ENCODE results near the gene INSR.
"Not testable (repeated sequence)": the region's sequence is repeated elsewhere in the genome, so short reads cannot be mapped to it uniquely, and the experiment has no call there.

INSR gene

DNA sequence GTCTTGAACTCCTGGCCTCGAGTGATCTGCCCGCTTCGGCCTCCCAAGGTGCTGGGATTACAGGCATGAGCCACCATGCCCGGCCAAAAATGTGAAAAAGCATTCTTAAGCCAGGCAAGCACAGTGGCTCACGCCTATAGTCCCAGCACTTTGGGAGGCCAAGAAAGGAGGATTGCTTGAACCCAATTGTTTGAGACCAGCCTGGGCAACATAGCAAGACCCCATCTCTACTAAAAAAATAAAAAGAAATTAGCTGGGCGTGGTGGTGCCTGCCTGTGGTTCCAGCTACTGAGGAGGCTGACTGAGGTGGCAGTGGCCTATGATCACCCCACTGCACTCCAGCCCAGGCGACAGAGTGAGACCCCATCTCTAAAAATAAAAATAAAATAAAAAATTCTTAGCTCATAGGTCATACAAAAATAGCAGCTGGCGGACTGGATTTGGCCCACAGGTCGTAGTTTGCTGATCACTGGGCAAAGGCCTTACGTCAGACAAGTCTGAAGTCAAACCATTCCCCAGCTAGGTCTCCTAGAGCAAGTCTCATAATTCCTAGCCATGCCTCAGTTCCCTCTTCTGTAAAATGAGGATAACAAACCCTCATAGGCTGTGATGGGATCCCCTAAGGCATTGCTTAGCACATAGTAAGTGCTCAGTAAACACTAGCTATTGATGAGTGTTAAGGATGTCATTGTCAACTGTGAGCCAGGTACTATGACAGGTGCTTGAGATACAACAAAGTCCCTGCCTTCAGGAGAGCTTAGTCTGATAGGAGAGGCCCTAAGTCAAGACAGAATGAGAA, 36.0 kb downstream of the INSR start:
- DNase-seq (ENCODE audit: low read depth in 2 of 2, low spot score in 1 of 2), result no peak

DNA sequence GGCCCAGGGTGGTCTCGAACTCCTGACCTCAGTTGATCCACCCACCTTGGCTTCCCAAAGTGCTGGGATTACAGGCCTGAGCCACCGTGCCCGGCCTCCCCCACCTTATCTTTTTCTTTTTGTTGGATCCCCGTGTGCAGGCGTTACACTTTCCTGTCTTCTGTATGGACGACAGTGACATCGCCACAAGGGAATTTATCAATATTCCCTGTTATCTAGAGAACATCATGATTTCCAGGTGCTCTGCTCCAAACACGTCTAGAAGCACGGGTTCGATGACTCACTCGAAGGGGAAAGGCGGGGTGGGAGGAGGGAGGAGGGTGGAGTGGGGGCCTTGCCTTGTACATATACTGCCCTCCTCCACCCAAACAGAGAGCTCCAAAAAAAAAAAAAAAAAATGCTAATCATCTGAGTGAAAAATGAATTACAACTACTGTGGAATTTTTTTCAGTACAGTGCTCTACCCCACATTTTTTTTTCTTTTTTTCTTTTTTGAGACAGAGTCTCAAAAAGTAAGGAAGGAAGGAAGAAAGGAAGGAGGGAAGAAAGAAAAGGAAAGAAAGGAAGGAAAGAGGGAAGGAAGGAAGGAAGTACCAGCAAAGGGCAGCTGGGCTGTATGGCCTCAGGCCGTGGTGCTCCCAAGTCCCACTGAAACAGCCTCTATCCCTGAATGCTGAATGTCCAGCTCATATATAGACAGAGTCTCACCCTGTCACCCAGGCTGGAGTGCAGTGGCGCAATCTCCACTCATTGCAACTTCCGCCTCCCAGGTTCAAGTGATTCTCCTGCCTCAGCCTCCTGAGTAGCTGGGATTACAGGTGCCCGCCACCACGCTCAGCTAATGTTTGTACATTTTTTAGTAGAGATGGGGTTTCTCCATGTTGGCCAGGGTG, 36.8 kb downstream of the INSR start:
- no peak for DNase-seq (ENCODE audit: low read depth in 2 of 2, low spot score in 1 of 2)

GRCh38 chr19:7255631-7256030, 38.6 kb downstream of the INSR start:
- DNase-seq (ENCODE audit: low read depth in 2 of 2, low spot score in 1 of 2), result no peak

GRCh38 chr19:7255119-7255518, 39.1 kb downstream of the INSR start:
- no peak for DNase-seq (ENCODE audit: low read depth in 2 of 2, low spot score in 1 of 2)

DNA sequence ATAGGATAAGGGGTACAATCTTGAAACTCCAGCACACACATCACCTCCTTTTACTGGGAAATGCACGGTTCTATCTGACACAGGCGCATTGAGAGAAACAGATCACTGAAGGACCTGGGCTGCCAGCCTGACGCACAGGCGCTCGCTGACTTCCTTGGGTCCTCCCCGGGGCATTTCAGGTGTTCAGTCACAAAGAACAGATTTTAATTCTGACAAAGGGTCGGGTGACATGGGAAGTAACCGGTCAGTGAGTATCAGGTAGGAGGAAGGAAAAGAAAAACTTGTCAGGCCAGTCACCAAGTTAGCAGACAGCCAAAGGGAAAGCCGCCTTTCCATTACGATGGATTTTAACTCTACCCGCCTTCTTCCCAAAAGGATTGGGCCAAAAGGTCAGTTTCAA, 39.6 kb downstream of the INSR start:
- DNase-seq (ENCODE audit: low read depth in 2 of 2, low spot score in 1 of 2), result no peak

DNA sequence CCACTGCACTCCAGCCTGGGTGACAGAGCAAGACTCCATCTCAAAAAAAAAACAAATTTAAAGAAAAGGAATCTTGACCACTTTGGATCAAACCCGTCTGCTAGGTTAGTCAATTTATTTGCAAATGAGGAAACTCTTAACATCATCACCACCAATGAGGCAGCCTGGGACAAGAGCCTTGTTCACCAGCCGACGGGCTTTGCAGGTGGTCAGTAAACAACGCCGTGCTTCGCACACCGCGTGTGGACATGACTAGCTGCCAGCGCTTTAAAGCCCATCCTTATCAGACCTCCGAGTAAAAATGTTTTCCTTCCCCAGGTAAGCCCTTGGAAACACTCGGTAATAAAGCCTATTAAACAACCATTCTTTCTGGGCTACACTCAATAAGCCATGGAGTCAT, 41.9 kb downstream of the INSR start:
- no peak for DNase-seq (ENCODE audit: low read depth in 2 of 2, low spot score in 1 of 2)

DNA sequence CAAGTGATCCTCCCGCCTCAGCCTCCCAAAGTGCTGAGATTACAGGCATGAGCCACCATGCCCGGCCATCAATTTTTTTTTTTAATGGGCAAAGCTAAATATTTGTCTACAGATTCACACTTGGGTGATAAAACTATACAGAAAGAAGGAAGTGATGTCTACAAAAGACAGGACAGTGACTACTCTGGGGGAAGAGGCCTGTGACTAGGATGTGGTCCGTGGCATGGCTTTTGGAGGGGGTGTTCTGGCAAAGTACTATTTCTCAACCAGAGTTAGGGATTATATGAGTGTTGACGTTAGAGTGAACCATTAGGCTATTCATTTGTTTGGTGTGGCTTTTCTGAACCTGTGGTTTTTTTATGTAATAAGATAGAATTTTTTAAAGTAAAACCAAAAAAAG, 42.7 kb downstream of the INSR start:
- DNase-seq (ENCODE audit: low read depth in 2 of 2, low spot score in 1 of 2), result no peak

DNA sequence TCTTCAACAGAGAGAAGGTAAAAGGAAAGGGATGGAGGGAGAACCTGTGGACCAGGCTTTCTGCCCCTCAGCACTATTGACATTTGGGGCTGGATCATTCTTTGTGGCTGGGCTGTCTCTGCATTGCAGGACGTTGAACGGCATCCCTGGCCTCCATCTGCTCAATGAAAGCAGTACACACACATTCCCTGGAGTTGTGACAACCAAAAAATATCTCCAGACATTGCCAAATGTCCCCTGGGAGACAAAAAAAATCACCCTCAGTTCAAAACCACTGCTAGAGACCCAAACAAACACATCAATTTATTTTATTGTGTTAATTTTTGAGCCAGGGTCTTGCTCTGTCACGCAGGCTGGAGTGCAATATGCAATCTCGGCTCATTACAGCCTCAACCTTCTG, 43.3 kb downstream of the INSR start:
- no peak for DNase-seq (ENCODE audit: low read depth in 2 of 2, low spot score in 1 of 2)

DNA sequence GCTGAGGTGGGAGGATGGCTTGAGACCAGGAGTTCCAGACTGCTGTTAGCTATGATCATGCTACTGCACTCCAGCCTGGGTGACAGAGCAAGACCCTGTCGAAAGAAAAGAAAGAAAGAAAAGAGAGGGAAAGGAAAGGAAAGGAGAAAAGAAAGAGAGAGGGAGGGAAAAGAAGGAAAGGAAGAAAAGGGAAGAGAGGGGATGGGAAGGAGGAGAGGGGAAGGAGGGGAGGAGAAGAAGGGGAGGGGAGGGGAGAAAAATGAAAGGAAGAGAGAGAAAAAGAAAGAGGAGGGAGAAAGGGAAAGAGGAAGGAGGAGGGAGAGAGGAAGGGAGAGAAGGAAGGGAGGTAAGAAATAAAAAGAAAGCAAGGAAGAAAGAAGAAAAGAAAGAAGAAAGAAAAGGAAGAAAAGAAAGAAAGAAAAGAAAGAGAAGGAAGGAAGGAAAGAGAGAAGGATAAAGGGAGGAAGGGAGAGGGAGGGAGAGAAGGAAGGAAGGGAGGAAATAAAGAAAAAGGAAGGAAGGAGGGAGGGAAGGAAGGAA, 44.1 kb downstream of the INSR start:
- DNase-seq (ENCODE audit: low read depth in 2 of 2, low spot score in 1 of 2), result no peak

- DNase-seq (ENCODE audit: low read depth in 2 of 2, low spot score in 1 of 2), result no peak
Observed at GRCh38 chr19:7247155-7247554, 47.1 kb downstream of the INSR start.

DNA sequence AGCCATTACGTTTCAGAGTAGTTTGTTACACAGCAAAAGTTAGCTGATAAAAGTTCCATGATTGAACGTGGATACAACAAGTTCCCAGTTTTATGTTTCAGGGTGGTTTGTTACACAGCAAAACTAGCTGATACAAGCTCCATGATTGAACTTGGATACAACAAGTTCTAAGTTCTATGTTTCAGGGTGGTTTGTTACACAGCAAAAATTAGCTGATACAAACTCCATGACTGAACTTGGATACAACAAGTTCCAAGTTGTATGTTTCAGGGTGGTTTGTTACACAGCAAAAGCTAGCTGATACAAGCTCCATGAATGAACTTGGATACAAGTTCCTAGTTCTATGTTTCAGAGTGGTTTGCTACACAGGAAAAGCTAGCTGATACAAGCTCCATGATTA, 47.6 kb downstream of the INSR start:
- DNase-seq (ENCODE audit: low read depth in 2 of 2, low spot score in 1 of 2), result no peak

DNA sequence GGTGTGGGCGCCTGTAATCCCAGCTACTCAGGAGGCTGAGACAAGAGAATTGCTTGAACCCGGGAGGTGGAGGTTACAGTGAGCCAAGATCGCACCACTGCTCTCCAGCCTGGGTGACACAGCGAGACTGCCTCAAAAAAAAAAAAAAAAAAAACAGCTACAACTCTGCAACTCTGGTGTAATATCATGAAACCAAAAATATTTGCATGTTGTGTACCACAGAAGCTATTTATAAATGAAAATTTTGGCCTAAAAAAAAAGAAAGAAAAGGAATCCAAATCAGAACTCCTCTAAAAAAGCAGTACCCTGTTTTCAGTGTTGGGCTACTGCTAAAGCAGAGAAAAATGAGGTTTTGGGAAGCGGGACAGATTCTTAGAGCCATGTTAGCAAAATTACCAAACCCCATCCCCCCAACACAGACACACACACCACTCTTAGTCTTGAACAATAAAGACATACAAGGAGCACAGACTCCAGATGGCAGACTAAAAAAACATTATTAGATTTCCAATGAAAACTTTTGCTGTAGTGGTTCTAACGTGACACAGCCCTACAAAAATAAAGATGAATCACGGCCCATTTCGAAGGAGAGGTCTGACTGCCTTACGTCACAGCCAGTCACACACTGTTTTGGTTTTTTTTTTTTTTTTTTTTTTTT, 51.5 kb downstream of the INSR start:
- DNase-seq (ENCODE audit: low read depth in 2 of 2, low spot score in 1 of 2), result no peak

DNA sequence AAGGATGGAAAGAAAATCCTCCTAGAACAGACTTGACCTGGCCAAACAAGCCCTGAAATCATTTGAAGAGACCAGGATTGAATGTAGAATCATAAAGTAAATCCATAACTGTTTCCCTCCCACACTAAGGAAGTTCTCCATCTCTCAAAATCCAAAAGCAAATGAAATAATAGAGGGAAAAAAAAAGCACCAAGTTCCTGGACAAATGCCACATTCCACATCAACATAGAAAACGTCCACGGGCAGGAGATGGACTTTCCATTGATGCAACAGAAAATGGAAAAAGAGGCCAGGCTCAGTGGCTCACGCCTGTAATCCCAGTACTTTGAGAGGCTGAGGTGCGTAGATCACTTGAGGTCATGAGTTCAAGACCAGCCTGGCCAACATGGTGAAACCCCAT, 56.2 kb downstream of the INSR start:
- DNase-seq (ENCODE audit: low read depth in 2 of 2, low spot score in 1 of 2), result no peak

GRCh38 chr19:7236153-7236552, 58.1 kb downstream of the INSR start:
- no peak for DNase-seq (ENCODE audit: low read depth in 2 of 2, low spot score in 1 of 2)

- DNase-seq (ENCODE audit: low read depth in 2 of 2, low spot score in 1 of 2), result no peak
Observed at GRCh38 chr19:7230826-7231225, 63.4 kb downstream of the INSR start.

DNA sequence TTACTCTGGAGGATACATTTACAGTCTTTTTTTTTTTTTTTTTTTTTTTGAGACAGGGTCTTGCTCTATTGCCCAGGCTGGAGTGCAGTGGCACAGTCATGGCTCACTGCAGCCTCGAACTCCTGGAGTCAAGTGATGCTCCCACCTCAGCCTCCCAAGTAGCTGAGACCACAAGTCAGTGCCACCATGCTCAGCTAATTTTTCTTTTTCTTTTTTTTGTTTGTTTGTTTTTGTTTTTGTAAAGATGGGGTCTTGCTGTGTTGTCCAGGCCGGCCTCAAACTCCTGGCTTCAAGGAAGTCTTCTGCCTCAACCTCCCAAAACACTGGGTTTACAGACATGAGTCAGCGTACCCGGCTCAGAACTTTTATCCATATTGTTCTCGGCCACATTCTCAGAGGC, 64.5 kb downstream of the INSR start:
- DNase-seq (ENCODE audit: low read depth in 2 of 2, low spot score in 1 of 2), result no peak

DNA sequence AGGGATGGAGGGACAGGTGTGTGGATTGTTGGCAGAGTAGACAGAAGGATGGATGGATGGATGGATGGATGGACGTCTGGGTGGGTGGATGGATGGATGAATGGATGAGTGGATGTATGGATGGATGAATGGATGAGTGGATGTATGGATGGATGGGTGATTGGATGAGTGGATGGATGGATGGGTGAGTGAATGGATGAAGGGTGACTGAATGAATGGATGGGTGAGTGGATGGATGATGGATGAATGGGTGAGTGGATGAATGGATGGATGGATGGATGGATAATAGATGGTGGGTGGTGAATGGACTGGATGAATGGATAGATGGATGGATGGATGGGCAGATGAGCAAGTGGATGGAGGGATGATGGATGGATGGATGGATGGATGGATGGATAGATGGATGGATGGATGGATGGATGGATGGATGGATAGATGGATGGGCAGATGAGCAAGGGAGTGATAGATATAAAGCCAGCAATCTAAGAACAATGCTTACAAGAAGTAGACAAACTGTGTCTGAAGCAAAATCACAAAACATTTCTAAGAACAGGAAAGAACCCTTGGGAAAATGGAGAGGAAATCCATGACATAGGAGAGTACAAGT, 65.2 kb downstream of the INSR start:
- DNase-seq (ENCODE audit: low read depth in 2 of 2, low spot score in 1 of 2), result no peak

DNA sequence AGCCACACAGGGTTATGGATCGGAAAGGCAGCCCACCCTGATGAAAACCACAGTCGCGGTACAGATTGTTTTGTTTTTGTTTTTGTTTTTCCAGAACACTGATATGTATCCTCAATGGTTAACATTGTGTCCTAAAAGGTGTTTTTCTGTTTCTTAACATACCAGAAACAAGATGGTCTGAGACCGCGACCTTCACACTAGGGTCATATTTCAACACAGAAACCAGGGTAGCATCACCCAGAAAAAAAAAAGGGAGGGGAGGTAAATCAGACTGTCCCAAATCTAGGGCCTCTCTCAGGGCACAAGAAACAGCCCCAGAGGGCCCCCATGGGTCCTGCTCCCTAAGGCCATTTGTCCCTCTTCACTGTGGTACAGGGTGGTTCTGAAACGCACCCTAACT, 66.5 kb downstream of the INSR start:
- no peak for DNase-seq (ENCODE audit: low read depth in 2 of 2, low spot score in 1 of 2)

- not testable (repeated sequence) for DNase-seq (ENCODE audit: low read depth in 2 of 2, low spot score in 1 of 2)
Observed at GRCh38 chr19:7227149-7227548, 67.1 kb downstream of the INSR start.

DNA sequence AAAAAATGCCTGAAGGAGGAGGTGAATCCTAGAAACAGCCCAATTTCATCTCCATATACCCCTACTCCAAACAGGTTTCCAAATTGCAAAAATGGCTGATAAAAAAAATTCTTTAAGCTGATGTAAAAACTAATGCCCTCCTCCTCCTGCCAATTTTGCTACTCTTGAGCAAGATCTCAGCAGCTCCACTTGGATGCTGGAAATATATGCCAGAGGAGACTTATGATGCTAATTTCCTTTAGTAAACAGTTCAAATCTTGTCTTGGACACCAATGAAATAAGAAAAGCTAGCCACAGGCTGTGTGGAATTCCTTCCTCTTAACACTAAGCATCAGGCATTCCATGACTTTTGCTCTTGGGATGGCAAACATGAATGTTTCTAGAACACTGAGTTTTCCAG, 67.5 kb downstream of the INSR start:
- DNase-seq (ENCODE audit: low read depth in 2 of 2, low spot score in 1 of 2), result no peak

DNA sequence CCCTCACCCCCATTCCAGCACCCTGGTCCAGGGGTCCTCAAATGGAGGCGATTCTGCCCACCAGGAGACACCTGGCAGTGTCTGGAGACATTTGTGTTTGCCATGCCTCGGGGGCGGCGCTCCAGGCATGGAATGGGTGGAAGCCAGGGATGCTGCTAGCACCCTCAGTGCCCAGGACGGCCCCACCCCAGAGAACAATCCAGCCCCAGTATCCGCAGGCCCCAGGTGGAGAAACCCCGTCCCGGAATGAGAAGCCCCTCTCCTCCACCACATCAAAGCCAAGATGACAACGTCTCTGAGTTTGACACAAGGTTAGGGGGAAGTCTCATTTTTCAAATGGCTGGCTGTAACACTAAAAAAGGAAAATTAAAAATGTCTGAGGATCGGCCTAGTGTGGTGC, 68.5 kb downstream of the INSR start:
- no peak for DNase-seq (ENCODE audit: low read depth in 2 of 2, low spot score in 1 of 2)

Measured in stimulated activated CD8-positive, alpha-beta memory T cell treated with anti-CD3 and anti-CD28 coated beads, Interleukin-4, amount 100 ng/mL, for 4 hours (primary cell).